Right hindlimb (tissue), 1 donor: Measurements from ENCODE around the gene RPTOR.

Experiments used
- DNase-seq: peaks from one replicate; pipeline ENCODE4 v3.0.0-alpha.2; 2018

Gene RPTOR

DNA sequence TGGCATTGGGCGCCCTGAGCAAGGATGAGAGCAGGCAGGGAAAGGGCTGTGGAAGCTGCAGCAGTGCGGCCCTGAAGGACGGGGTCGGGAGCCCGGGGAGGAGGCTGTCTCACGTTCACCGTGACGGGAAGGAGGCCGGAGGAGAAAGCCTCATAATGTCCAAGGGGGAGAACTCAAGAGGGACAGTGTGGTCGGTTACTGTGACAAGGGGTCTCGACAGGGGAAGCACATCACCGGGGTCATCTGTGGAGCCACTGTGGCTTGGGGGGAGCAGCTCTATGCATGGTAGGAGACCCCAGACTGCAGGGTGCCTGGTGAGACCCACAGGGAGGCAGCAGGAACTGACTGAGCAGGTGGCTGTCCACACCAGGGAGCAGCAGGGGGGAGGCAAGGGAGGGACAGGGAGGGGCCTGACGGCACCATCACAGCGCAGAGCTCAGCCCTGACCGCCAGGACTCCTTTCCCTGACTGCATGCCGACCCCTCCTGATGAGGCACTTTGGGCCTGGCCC lies 292.4 kb downstream of the RPTOR start:
- no peak for DNase-seq

DNA sequence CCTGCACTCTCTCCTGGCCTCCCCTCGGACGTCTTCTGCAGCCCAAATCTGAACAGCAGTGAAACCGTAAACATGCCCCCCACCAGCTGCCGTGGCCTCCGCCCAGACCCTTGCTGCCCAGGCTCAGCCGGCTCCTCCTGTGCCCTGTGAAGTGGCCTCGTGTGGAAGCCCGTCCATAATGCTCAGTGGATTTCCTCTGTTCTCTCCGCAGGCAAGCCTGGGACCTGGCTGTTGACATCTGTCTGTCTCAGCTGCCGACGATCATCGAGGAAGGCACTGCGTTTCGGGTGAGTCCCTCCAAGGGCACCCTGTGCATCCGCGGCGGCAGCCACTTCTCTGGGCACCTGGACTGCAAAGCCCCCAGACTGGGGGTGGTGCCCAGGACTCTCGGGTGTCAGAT lies 293.1 kb downstream of the RPTOR start:
- no peak for DNase-seq

DNA sequence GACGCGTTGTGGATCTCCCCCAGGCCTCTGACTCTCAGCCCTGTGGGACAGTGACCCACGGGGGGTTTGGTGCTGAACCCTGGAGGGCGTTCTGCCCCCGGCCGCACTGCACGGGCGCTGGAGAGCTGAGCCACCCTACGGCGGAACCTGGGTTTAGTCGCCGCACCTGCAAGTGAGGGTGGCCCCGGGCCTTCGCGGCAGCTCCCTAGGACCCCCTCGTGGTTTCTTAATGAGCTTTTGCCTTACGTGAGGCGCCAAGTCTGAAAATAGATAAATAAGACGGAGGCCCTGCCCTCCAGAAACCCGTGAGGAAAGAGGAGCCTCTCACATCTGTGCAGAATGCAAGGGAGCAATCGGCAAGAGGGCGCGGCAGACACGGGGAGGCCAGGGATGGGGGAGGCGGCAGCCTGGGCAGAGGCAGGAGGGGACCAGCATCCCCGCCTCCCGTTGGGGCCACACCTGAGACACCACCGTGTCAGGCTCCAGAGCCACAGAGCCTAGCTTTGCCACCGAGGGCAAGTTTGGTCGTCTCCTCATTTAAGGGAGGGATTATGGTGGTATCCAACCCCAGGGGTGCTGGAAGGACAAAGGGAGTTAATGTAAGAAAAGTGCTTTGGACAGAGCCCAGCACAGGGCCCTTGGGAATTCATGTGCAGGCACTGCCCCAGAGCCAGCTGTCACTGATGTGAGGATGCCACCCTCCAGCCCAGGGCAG lies 293.8 kb downstream of the RPTOR start:
- DNase-seq: no peak

DNA sequence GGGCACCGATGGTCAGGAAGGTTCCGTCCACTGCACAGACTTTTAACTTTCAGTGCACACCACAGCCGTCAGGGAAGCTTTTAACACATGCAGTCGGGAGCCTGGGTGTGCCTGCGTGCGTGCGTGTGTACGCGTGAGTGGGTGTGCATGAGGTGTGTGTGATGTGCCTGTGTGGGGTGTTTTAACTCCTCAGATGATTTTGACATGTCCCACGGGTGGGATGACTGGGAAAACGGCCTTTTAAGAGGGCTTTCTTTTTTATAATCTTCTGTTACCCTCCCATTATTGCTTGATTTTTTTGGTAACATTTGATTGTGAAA lies 294.3 kb downstream of the RPTOR start:
- no peak for DNase-seq

DNA sequence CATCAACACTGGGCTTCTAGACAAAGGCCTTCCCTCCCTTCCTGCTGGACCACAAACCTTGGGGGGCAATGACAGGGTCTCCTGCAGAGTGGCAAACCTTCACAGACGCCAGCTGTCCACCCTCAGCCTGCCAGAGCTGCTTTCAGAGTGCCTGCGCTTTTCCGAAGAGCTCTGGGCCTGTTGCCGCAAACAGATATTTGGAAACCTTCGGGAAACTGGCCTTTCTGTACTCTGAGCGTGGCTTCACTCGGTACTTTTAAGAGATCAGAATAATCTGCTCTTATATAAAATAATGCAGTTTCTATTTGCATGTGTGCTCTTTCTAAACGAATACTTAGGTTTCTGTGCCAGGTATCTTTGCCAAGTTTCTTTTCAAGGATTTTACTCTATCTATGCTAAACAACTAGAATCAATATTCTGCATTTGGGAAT lies 294.9 kb downstream of the RPTOR start:
- no peak for DNase-seq

DNA sequence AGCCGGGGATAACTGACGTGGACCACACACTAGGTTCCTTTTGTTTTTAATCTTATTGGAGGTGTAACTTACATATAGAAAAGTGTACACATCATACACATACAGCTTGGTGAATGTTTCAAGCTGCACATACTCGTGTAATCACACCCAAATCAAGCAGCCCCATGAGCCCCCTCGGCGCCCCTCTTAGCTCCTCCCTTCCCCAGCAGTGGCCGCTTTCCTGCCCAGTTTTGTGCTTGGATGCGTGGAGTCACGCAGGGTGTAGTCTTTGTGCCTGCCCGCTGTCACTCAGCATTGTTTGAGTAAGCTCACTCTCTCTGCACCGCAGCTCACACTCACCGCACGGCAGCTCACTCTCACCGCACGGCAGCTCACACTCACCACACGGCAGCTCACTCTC lies 295.3 kb downstream of the RPTOR start:
- DNase-seq: no peak

DNA sequence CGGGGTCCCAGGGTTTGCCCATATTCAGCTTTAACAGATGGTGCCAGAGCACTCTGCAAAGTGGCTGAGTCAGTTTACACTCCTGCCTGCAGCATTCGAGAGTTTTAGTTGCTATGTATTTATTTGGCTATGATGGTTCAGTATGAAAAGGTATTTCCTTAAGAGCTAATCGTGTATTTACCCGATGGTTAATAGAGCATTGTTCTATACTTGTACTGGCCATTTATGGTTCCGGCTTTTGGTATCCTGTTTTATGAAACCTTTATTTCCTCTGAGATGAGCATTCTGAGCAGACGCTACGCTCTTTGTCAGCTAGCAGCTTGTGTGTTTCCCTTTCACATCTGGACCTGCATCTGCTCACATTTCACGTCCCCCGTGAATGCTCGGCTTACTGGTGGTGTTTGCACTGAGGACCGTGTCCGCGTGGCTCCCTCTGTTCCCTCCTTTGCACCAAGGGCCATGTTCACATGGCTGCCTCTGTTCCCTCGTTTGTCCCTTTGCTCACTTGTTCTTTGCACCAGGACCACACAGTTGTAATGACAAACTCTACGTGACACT lies 297.9 kb downstream of the RPTOR start:
- no peak for DNase-seq

DNA sequence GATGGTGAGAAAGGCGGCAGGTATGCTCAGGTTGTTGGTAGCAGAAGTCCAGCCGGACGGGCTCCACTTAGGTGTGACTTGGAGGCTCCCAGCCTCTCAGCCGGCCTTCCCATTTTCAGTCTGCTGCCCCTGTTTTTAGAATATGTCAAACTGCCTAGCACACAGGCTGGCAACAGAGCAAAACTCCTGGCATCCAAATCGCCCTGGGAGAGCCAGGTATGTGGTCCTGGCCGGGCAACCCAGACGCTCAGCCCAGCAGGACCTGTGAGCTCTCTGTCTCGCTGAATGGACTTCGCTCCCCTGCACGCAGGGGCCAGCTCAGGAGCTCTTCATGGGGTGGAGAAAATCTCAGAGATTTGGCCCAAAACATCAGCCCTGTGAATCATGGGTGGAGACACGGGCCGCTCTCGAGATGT lies 299.1 kb downstream of the RPTOR start:
- no peak for DNase-seq

DNA sequence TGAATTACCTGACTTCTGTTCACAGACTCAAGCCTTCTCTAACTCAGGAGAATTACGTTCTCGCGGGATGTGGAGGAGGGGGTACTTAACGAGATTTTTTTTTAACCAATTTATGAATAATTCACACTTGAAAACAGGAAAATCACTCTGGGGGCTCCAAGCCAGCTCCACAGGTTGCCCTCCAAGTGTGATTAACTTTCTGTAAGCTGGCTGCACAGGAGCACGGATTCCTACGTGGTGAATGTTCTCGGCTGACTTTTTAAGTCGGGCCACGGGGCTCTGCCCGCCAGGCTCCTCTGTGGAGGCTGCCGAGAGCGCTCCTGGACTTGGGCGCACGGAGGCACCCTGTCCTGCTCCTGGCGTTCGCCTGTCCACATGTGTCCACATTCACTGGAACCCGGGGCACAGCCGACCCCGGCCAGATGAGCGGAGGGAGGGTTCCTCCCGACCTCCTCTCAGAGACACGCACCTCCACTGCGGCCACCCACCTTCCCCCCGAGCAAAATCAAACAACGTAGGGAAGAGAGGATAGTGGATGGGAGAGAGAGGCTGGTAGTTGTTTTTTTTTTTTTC lies 299.9 kb downstream of the RPTOR start:
- no peak for DNase-seq

DNA sequence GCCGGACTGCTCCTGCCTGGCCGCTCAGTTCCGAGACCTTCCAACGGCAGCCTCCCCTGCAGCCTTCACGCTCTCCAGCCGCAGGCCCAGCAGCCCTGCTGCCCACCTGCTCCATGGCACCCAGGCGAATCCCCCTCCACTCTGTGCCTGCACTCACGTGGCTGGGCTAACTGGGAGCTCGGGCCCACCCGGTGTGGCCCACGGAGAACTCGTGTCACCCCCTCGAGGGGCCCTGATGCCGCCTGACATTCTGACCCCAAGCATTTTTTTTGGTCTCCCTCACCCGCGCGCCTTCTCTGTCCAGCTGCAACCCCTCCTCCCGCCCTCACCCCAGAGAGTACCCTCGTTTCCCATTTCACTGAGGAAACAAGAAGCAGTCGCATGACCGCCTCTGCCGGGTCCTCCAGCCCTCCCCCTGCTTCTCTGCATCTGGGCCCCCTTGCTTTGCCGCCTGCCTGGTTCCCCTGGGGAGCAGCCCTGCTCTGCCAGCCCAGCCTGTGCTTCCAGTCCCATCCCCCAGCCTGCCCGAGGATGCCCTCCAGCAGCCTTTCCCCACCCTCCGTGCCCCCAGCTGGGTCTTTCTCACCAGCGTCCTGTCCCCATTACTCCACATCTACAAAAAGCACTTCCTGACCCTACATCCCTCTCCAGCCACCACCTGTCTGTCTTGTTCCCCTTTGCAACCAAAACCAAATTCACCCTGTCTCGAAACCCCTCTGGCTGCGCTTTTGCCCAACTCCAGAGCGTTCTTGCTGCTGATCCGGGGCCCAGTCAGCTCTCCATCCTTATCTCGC lies 300.6 kb downstream of the RPTOR start:
- no peak for DNase-seq

DNA sequence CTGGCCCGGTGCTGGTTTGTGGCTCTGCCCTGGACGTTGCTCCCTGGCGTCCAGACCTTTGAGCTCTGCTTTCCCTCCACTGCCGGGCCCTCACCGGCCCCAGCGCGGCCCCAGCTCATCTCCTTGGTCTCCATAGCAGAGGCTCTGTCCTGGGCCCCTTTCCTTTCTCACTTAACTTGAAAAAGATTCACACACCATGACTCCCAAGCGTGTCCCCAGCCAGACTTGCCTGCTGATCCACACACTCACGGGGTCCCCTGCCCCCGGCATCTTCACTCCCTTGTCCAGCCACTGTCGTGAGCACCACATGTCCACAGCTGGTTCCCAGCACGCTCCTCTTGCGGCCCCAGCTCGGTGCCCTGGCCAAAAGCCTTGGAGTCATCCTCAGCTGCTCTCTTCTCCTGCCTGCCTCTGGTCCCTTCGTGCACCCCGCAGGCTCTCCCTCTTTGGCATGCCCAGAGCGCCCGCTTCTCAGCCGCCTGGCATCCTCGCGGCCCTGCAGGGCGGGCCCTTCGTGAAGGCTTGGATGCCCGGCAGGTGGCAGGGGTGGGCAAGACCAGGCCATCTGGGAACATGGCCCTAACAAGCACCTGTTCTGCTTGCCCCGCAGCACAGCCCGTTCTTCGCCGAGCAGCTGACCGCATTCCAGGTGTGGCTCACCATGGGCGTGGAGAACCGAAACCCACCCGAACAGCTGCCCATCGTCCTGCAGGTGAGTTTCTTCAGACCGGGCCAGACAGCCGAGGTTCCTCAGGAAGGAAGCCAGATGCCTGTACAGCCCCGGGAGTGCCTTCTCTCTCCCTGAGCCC lies 301.4 kb downstream of the RPTOR start:
- DNase-seq: no peak

DNA sequence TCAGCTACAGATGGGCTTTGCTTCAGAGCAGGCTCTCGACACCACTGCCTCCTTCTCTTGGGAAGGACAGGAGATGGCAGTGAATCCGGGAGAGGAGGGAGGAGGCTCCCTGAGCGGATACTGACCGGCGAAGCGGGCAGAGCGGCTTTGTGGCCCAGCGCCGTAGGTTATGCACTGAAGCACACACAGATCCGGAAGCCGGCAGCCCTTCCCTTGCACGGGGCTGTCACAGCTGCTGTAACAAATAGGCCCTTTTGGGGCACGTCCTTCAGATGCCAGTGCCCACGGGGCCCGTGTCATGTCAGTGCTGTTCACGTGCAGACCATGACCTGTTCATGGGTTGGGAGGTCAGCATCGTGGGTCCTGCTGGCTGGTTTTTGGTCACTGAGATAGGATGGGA lies 302.3 kb downstream of the RPTOR start:
- no peak for DNase-seq

DNA sequence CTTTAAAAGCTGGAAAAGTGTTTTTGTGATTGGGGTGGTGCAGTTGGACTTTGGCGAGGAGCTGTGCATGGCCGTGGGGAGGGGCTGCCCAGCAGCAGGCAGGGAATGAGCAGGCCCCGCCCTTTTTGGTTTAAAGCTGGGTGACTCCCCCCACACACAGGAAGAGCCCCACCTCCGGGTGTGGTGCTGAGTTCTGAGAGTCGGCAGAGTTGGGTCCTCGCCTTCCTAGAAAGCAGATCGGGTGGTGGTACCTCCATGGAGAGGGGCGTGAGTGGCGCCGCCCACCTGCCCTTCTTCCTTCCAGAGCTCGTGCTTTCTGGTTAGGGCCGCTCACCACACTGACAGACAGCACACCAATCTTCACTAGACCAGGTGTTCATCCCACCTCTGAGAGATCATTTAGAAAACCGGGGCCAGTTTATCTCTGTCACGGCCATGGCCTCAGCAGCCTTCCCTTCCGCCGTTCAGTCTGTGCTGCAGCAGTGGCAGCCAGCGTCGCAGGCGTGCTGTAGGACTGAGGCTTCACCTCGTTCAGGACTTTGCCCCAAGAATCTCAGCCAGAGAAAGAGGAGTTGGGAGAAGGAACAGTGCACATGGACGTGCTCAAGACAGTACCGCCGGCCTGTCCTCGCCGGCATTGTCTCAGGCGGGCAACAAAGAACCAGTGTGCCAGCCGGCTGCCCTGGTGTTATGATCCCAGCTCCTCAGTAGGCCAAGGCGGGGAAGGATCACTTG lies 303.0 kb downstream of the RPTOR start:
- DNase-seq: no peak

DNA sequence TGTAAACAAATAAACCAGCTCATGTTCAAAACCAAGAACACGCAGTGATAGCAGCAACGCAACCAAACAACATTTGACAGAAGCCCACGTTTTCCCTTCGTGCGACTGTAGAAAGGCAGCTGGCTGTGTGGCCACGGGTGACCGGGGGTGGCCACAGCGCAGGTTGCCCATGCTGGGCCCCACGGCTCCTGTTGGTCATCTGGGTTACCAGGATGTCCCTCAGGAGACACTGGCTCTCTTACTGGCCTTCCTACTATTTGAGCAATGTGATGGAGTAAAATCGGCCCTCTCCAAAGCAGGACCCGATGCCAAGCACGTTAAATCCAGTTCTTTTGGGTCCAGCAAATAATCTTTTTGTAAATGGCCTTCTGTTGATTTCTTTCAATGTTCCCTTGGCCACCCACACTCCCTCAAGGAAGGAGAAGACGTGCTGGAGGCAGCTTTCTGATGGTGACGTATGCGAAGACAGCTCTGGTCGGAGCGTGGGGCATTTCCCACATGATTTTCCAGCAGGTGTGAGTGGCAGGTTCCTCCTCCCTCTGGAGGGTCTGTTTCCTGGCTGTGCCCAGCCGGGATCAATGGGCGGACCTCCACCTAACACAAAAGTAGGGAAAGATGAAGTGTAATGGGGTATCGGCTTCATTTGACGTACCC lies 303.9 kb downstream of the RPTOR start:
- DNase-seq: no peak

DNA sequence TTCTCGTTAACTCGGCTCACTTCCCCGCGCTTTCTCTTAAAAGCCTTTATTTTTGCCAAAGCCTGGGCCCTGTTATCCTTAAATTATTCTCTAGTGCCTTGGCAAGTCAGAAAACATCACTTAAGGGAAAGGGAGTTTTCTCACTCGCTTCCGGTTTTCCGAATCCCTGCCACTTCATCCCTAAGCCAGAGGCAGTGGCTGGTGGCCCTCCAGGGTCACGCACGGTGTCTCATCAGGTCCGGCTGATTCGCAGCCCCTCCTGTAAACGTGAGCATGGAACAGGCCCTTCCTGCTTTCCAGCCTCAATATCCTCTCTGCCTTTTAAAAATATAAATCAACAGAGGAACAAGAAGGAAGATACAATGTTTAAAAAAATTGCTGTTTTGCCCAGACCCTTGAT lies 304.5 kb downstream of the RPTOR start:
- DNase-seq: no peak

DNA sequence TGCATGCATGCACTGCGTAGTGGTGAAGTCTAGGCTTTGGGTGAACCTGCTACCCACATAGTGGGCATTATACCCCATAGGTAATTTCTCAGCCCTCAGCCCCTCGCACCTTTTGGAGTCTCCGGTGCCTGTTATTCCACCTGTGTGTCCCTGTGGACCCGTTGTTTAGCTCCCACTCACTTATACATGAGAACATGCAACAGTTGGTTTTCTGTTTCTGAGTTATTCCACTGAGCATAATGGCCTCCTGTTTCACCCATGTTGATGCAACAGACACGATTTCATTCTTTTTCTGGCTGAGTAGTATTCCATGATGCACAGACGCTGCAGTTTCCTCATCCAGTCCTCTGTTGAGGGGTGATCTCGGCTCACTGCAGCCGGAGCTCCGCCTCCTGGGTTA lies 305.5 kb downstream of the RPTOR start:
- DNase-seq: no peak

DNA sequence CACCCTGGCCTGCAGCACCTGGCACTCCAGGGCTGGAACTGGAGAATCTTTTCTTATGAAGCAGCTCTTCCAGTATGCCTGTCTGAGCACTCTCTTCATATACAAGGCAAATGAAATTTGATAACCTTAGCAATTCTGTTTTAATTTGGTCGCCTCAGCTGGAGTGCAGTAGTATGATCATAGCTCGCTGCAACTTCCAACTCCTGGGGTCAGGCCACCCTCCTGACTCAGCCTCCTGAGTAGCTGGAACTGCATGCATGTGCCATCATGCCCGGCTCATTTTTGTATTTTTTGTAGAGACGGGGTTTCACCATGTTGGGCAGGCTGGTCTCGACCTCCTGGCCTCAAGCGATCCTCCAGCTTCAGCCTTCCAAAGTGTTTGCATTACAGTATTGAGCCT lies 306.2 kb downstream of the RPTOR start:
- DNase-seq: no peak

DNA sequence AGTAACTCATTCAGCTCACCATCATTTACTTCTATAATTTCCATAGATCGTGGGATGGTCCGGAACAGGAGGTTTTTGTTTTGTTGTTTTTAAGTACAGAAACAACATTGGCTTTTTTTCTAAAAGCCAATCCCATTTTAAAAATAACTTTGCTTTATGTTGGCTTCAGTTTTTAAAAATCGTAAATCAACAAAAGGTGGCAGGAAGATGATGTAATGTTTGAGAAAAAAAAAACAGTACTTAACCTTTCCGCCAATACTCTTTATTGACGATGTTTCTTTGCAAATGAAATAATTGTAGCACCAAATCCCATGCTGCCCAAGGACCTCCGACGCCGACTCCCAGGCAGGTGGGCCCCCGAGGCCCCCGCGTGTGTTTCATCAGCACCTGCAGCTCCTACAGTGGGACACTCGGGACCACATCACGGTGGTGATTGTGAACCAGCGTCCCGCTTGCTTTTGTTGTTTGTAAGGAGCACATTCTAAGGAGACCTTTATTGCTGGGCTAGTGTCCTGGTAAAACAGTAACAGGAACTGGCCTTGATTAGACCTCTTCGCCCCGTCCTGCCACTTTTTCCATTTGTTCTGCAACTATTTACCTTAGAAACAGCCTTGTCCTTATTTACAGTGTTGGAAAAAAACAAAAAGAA lies 306.8 kb downstream of the RPTOR start:
- DNase-seq: no peak

DNA sequence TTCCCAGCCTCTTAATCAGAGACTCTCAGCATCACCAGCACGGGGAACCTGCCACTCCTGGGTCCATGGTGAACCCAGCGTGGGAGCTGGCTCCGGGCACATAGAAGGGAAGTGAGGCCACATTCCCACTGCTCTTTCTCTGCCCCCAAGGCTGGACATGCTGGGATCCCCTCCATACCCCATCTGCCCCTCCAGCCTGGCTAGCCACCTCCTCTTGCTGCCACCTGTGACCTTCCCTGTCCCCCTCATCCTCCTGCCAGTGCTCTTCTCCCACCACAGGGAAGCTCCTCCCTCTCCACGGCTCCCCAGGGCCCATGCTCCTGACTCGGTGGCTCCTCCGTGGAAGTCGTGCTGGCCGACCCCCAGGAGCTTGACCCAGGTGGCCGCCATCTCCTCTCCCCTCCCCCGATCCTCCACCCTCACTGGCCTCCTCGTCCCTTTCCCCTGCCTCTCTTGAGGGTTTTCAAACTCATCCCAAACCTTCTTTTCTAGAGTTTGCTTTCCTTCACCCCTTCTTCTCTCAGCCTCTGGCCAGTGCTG lies 307.9 kb downstream of the RPTOR start:
- no peak for DNase-seq

DNA sequence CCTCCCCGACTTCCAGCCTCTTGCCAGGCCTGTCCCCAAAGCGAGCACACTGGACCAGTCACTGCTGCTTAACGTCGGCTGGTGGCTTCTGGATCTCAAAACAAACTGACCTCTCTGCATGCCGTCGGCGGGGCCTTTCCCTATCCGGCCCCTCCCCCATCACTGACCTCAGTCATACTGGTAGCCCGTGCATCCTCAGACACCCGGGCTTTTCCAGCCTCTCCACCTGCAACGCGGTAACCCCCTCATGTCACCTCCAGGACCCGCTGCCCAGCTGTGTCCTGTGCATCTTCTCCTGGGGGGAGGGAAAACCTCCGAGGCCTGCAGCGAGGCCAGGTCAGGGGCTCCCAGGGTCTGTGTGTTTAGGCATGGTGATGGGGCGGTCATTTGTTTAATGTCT lies 308.4 kb downstream of the RPTOR start:
- no peak for DNase-seq

DNA sequence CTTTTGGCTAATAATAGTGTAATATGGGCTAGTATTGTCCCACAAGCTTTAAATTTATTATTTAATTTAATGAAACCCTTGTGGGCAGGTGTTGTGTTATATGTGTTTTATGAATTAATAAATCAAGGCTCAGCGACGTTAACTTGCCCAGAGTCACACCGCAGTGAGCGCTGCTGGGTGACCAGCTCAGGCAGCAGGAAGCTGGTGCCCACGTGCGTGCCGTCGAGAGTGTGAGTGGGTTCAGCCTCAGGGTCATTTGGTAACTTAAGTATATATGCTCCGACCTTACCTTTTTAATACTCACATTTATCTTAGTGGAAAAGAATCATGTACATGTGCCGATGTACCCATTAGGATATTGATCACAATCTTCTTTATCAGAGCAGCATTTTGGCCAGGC lies 309.6 kb downstream of the RPTOR start:
- no peak for DNase-seq
